Adipose tissue (tissue), 3 donors: ENCODE measurements around the gene FXR1. TPM values are rescaled to one million over a fixed set of nuclear protein-coding genes. Genes with fewer than 3 reads are reported as not detected.
"Not testable (repeated sequence)": the region's sequence is repeated elsewhere in the genome, so short reads cannot be mapped to it uniquely, and the experiment has no call there.

Experiments used
- H3K27ac ChIP-seq: one replicate; pipeline ENCODE4 v1.5.1; 2013; ENCODE audit warnings: low read depth, low read length
- WGBS, 3 donors: extraction: QIAGEN DNeasy Blood & Tissue Kit; methylation state at CpG; one replicate each; pipeline ENCODE4 v1.1.7; 2013; 5-methylcytosine and 5-hydroxymethylcytosine counted together
- polyA plus RNA-seq, 3 donors: library from polyadenylated mRNA; stranded (reverse); fragments of 200-250 nt; gene quantifications; one replicate each; pipeline ENCODE4 v1.2.3, GENCODE V29; 2013
- donor health status: healthy with polysubstance abuse.
- donor health status: Bipolar disorder and iron deficiency.
- donor health status: healthy.

FXR1 gene
- polyA plus RNA-seq, 3 donors = 51.5 to 74.0 (median 66.4) TPM

GRCh38 chr3:180929376-180929775, 16.9 kb downstream of the FXR1 start:
- 87 to 96% (median 92%) methylated on average over 5 of the region's 5 CpGs for WGBS, 3 donors
- no peak overlapping the region for H3K27ac ChIP-seq

GRCh38 chr3:180930526-180930925, 18.1 kb downstream of the FXR1 start:
- H3K27ac ChIP-seq = no peak overlapping the region
- WGBS, 3 donors = 93 to 97% (median 95%) methylated on average over 4 of the region's 4 CpGs

GRCh38 chr3:180932819-180933218, 20.3 kb downstream of the FXR1 start:
- WGBS, 3 donors = 92 to 95% (median 94%) methylated on average over 1 of the region's 1 CpG
- H3K27ac ChIP-seq = no peak overlapping the region

DNA sequence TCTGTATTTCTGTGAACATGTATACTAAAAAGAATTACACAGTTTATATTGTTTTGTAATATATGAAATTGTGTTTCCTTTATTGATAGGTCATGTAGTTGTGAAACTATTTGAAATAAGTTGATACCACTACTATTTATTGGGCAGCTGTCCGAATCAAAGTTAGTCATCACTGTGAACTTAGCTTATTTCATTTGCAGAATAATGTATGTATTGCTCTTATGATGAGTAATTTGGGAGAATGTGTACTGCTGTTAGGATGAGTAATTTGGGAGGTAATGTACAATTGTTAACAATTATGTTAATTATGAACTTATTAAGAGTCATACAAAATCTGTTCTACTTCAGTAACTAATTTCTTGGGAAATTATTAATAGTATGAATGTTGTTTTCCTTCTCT, 22.2 kb downstream of the FXR1 start:
- H3K27ac ChIP-seq = no peak overlapping the region
- WGBS, 3 donors = 93 to 94% (median 94%) methylated on average over 1 of the region's 1 CpG

DNA sequence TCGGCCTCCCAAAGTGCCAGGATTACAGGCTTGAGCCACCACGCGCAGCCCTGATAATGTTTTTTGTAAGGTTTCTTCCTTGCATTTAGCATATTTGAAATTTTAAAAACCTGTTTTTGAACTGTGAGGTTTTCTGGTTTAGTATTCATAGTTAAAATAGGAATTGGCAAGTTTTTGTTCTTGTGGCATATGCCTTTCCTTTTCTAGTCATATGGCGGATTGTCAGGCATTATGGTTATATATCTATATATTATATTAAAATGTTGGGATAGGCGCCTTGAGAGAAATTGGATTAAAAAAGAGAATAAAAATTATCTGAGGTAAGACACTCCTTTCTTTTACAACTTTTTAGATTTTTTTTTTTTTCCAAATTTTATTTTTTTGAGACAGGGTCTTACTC, 28.4 kb downstream of the FXR1 start:
- 97 to 98% (median 97%) methylated on average over 5 of the region's 5 CpGs for WGBS, 3 donors

DNA sequence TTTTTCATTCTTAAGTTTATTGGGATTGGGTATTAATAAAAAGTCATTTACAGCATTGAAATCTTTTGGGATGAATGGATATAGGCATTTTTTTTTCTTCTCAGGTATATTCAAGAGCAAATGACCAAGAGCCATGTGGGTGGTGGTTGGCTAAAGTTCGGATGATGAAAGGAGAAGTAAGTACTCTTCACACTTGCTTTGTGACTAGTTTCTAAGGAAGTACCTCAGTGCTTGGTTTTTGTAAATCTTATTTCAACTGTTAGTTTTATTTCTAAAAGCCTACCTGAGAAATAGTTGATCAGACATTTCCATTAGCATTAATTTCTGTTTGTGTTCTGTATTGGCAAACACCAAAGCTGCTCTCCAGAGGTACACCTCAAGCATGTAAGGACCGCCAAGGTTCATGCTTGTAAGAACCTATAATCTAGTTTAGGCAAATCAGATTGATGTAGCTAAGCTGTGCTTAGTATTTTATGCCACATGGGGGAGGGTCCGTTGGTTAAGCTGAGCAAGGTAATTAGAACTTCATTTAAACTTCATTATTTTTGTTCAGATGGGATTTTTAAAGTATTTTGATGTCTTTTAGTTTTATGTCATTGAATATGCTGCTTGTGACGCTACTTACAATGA, 35.4 kb downstream of the FXR1 start:
- 76 to 93% (median 89%) methylated on average over 4 of the region's 4 CpGs for WGBS, 3 donors
- no peak overlapping the region for H3K27ac ChIP-seq

More for the DNA sequence above, 28.4 kb downstream of the FXR1 start:
- no peak overlapping the region for H3K27ac ChIP-seq

- H3K27ac ChIP-seq = no peak overlapping the region
- WGBS, 3 donors = 86 to 98% (median 95%) methylated on average over 1 of the region's 1 CpG
Observed at GRCh38 chr3:180959691-180960090, 47.2 kb downstream of the FXR1 start.

DNA sequence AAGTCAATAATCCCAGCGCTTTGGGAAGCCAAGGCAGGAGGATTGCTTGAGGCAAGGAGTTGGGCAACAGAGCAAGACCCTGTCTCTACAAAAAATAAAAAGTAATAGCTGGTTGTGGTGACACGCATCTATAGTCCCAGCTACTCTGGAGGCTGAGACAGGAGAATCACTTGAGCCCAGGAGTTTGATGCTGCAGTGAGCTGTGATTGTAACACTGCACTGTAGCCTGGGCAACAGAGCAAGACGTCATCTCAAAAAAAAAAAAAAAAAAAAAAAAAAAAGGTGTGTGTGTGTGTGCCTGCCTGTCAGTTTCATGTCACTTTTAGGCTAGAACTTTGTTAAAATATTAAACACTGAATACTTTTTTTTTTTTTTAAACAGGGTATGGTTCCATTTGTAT, 48.6 kb downstream of the FXR1 start:
- WGBS, 3 donors = 78 to 92% (median 89%) methylated on average over 3 of the region's 3 CpGs

DNA sequence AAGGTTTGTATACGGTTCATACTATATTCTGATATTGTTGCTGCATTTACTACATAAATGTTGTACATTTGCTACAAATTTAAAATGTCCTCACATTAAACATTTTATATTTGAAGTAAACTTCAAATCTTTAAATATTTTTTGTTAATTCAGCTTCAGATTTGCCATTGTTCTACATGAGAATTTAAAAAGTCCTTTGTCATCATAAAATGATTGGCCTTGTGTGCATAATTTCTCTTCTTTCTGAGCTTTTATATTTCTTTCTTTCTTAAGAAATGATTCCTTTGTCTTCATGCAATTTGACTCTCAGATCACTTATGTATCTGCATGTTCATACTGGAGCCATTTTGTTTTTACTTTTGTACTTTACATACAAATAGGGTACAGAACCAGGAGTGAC, 49.1 kb downstream of the FXR1 start:
- no peak overlapping the region for H3K27ac ChIP-seq
- 90 to 100% (median 95%) methylated on average over 1 of the region's 1 CpG for WGBS, 3 donors

More for the DNA sequence above, 48.6 kb downstream of the FXR1 start:
- no peak overlapping the region for H3K27ac ChIP-seq

DNA sequence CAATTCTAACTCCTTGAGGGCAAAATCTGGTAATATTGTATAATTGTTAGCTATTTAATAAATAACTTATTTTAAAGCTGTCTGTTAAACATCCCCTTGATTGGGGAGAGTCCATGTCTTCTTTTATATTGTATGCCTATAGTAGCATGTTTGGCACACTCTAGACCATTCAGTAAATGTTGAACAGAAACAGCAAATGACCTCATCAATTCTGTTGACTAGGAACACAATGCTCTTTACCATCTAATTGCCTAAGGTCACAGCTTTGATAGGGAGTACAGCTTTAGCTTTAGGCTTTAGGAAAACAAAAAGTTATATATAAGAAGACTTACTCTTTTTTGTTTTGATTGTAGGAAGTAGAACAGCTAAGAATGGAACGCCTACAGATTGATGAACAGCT, 50.1 kb downstream of the FXR1 start:
- WGBS, 3 donors = 90 to 96% (median 96%) methylated on average over 1 of the region's 1 CpG
- no peak overlapping the region for H3K27ac ChIP-seq

DNA sequence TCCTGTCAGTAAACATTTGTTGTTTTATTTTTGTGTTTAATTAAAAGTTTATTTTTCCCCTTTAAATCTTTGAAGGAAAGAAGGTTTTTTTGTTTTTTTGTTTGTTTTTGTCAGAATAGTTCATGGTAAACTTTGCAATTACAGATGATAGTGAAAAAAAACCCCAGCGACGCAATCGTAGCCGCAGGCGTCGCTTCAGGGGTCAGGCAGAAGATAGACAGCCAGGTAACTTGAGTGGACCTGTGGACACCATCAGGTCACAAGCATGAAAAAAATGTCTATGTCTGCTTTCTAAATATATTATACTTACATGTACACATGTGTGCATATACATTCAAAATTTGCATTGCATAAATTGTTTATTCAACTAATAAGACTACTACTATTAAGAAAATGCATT, 58.5 kb downstream of the FXR1 start:
- no peak overlapping the region for H3K27ac ChIP-seq
- WGBS, 3 donors = 96 to 98% (median 98%) methylated on average over 6 of the region's 6 CpGs

GRCh38 chr3:180973543-180973942, 61.1 kb downstream of the FXR1 start:
- 59 to 98% (median 67%) methylated on average over 2 of the region's 2 CpGs for WGBS, 3 donors
- H3K27ac ChIP-seq = no peak overlapping the region

- no peak overlapping the region for H3K27ac ChIP-seq
- 92 to 95% (median 93%) methylated on average over 6 of the region's 6 CpGs for WGBS, 3 donors
Observed at GRCh38 chr3:180974286-180974685, 61.8 kb downstream of the FXR1 start.

- no peak overlapping the region for H3K27ac ChIP-seq
Observed at GRCh38 chr3:180977498-180977897, 65.0 kb downstream of the FXR1 start.

GRCh38 chr3:180979961-180980360, 67.5 kb downstream of the FXR1 start:
- H3K27ac ChIP-seq = no peak overlapping the region

DNA sequence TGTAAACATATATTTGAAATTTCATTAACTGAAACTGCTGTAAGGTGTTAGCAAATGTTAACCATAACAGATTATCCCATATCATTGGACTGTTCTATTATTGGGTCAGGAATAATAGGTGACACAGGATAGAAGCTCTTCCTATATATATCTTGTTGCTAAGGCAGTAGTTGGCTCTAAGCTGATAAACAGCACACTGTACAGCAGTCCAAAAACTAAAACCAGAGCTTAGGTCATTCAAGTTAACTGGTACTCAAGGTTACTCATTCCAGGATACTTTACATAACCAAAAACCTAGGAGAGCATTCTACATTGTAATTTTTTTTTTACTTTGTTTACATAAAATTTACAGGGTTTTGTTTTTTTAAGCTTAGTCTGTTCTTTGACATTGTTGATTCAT, 68.1 kb downstream of the FXR1 start:
- H3K27ac ChIP-seq = no peak overlapping the region

DNA sequence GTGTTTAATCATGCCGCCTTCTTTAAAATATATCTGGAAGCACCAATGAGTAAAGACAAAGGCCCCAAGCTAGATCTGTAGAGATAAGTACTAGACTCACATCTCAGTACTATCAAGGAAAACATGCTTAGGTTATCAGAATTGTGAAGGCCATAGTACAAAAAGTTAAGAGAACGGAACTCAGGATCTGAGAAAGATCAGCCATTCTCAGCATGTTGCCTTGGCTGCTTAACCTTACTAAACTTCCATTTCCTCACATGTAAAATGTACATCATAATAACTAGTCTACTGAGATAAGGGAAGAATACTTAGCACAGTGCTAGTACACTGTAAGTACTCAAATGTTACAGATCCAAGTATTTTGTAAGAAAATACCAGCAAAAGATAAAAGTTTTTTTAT, 69.4 kb downstream of the FXR1 start:
- H3K27ac ChIP-seq = no peak overlapping the region
- 67 to 95% (median 93%) methylated on average over 2 of the region's 2 CpGs for WGBS, 3 donors

GRCh38 chr3:180983136-180983535, 70.7 kb downstream of the FXR1 start:
- no peak overlapping the region for H3K27ac ChIP-seq
- WGBS, 3 donors = 48 to 71% (median 67%) methylated on average over 2 of the region's 2 CpGs

DNA sequence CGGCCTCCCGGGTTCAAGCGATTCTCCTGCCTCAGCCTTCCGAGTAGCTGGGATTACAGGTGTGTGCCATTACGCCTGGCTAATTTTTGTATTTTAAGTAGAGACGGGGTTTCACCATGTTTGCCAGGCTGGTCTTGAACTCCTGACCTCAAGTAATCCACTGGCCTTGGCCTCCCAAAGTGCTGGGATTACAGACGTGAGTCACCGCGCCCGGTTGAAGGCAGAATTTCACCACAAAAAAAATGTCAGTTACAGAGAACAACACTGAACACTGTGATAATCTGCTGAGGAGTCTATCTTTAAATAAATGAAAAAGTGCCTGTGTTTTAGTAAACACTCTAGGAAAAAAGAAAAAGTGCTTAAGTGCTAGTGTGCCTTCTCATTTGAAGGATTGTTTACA, 73.9 kb downstream of the FXR1 start:
- WGBS, 3 donors = 92 to 94% (median 93%) methylated on average over 10 of the region's 10 CpGs
- H3K27ac ChIP-seq = not testable (repeated sequence)

GRCh38 chr3:180987344-180987743, 74.9 kb downstream of the FXR1 start:
- H3K27ac ChIP-seq = no peak overlapping the region
- 91 to 98% (median 96%) methylated on average over 2 of the region's 2 CpGs for WGBS, 3 donors
